HepG2 (cell line): ENCODE measurements around the gene ETF1. TPM values are rescaled to one million over a fixed set of nuclear protein-coding genes. Genes with fewer than 3 reads are reported as not detected.

Experiments used
- ATAD3A ChIP-seq: sonication (generic); formaldehyde crosslinking; IDR thresholded peaks from 2 replicates; pipeline ENCODE4 v1.4.0; 2020; ENCODE audit warnings: missing genetic modification reagents
- ATF6 ChIP-seq: sonication (generic); formaldehyde crosslinking; conservative IDR thresholded peaks from 2 replicates; pipeline ENCODE4 v1.4.0; 2020; ENCODE audit warnings: missing genetic modification reagents
- BRCA1 ChIP-seq: sonication (generic); formaldehyde crosslinking; IDR thresholded peaks from 2 replicates; pipeline ENCODE4 v1.4.0; 2020; ENCODE audit warnings: missing genetic modification reagents
- E2F2 ChIP-seq: sonication (generic); formaldehyde crosslinking; IDR thresholded peaks from 2 replicates; pipeline ENCODE4 v1.4.0; 2020; ENCODE audit warnings: missing genetic modification reagents, borderline replicate concordance
- ELK4 ChIP-seq: sonication (generic); formaldehyde crosslinking; IDR thresholded peaks from 2 replicates; pipeline ENCODE4 v1.9.0; 2021; ENCODE audit warnings: missing genetic modification reagents, borderline replicate concordance
- FIP1L1 ChIP-seq: fragments of 200-400 bp; formaldehyde crosslinking; IDR thresholded peaks from 2 replicates; pipeline ENCODE4 v1.6.1; 2018; ENCODE audit warnings: low read depth, mild to moderate bottlenecking, low read length, moderate library complexity, borderline replicate concordance; ENCODE audit not compliant: insufficient read depth
- GFI1 ChIP-seq: sonication (generic); formaldehyde crosslinking; IDR thresholded peaks from 2 replicates; pipeline ENCODE4 v1.5.0; 2020; ENCODE audit warnings: missing genetic modification reagents, mild to moderate bottlenecking, borderline replicate concordance
- JARID2 ChIP-seq: sonication (generic); formaldehyde crosslinking; IDR thresholded peaks from 2 replicates; pipeline ENCODE4 v1.8.1; 2023; ENCODE audit warnings: missing genetic modification reagents, inconsistent platforms; ENCODE audit not compliant: insufficient replicate concordance
- MBD4 ChIP-seq: IDR thresholded peaks from 2 replicates; pipeline ENCODE4 v1.6.1; 2012; ENCODE audit warnings: low read length, inconsistent platforms, borderline replicate concordance
- NAIF1 ChIP-seq: sonication (generic); formaldehyde crosslinking; IDR thresholded peaks from 2 replicates; pipeline ENCODE4 v1.5.0; 2020; ENCODE audit warnings: mild to moderate bottlenecking, missing genetic modification reagents, borderline replicate concordance
- PHF8 ChIP-seq: sonication (generic); formaldehyde crosslinking; IDR thresholded peaks from 2 replicates; pipeline ENCODE4 v1.5.0; 2020; ENCODE audit warnings: missing genetic modification reagents
- RORA ChIP-seq: sonication (generic); formaldehyde crosslinking; IDR thresholded peaks from 2 replicates; pipeline ENCODE4 v1.5.0; 2020; ENCODE audit warnings: mild to moderate bottlenecking, missing genetic modification reagents, moderate library complexity
- TEF ChIP-seq: sonication (generic); formaldehyde crosslinking; IDR thresholded peaks from 2 replicates; pipeline ENCODE4 v1.5.0; 2020; ENCODE audit warnings: missing genetic modification reagents
- ZMYM4 ChIP-seq: sonication (generic); formaldehyde crosslinking; IDR thresholded peaks from 2 replicates; pipeline ENCODE4 v1.8.1; 2023; ENCODE audit warnings: mild to moderate bottlenecking, missing genetic modification reagents
- ZNF264 ChIP-seq: sonication (generic); formaldehyde crosslinking; IDR thresholded peaks from 2 replicates; pipeline ENCODE4 v1.4.0; 2020; ENCODE audit warnings: missing genetic modification reagents
- ZNF329 ChIP-seq: sonication (generic); formaldehyde crosslinking; IDR thresholded peaks from 2 replicates; pipeline ENCODE4 v1.9.0; 2021; ENCODE audit warnings: low read depth, mild to moderate bottlenecking, missing genetic modification reagents
- ZNF496 ChIP-seq: sonication (generic); formaldehyde crosslinking; IDR thresholded peaks from 2 replicates; pipeline ENCODE4 v1.8.1; 2023; ENCODE audit warnings: mild to moderate bottlenecking, moderate library complexity, missing genetic modification reagents; ENCODE audit not compliant: insufficient replicate concordance
- ZNF570 ChIP-seq: sonication (generic); formaldehyde crosslinking; IDR thresholded peaks from 2 replicates; pipeline ENCODE4 v1.4.0; 2020; ENCODE audit warnings: mild to moderate bottlenecking, missing genetic modification reagents, borderline replicate concordance
- ZNF691 ChIP-seq: sonication (generic); formaldehyde crosslinking; IDR thresholded peaks from 2 replicates; pipeline ENCODE4 v1.4.0; 2020; ENCODE audit warnings: missing genetic modification reagents, low read depth, mild to moderate bottlenecking, borderline replicate concordance
- polyA plus RNA-seq, 8 experiments: library from polyadenylated mRNA; depleted of rRNA in 3 of 8; stranded (reverse) in 7 of 8; unstranded in 1 of 8; fragments of >200 nt; fragmentation: Illumina TruSeq in 4 of 8; extraction: Trizol in 4 of 8; gene quantifications; 2 replicates each; pipeline versions ENCODE4 v1.2.1 to v1.2.3, GENCODE V29; 2011 to 2016; ENCODE audit warnings: low read depth in 4 of 8, missing spikeins in 1 of 8, mixed read lengths in 1 of 8; ENCODE audit not compliant: insufficient read depth in 1 of 8
- total RNA-seq, 5 experiments: library from RNA; depleted of rRNA; stranded (reverse); fragments of >200 nt; fragmentation: Illumina TruSeq; extraction: Trizol; gene quantifications; 2 replicates each; pipeline ENCODE4 v1.2.3, GENCODE V29; 2016; ENCODE audit warnings: low read depth in 1 of 5

The ETF1 gene
- total and polyA plus RNA-seq, 2 of the 13 experiments (the other 11 are each of a cell fraction or from before 2014, with no cell fraction given): 52.1 to 184 TPM

- TF ChIP-seq TEF (CRISPR knock-in tag): no peak
- TF ChIP-seq PHF8 (CRISPR knock-in tag): no peak
- TF ChIP-seq ZNF570 (CRISPR knock-in tag): no peak
- no peak for TF ChIP-seq ZMYM4 (CRISPR knock-in tag)
- no peak for TF ChIP-seq RORA
- TF ChIP-seq JARID2 (CRISPR knock-in tag): no peak
- no peak; the same call in 1 of the 2 replicates for TF ChIP-seq ZNF691 (CRISPR knock-in tag)
- no peak for TF ChIP-seq NAIF1 (CRISPR knock-in tag)
- TF ChIP-seq ZNF496 (CRISPR knock-in tag): no peak
- TF ChIP-seq ELK4 (CRISPR knock-in tag): no peak
- TF ChIP-seq GFI1 (CRISPR knock-in tag): 0 out of 2 replicates have a peak, but pooled peaks have one; percentile 42
- no peak for TF ChIP-seq ATAD3A (CRISPR knock-in tag)
- TF ChIP-seq E2F2 (CRISPR knock-in tag): no peak
- TF ChIP-seq BRCA1 (CRISPR knock-in tag): no peak
- no peak for TF ChIP-seq ZNF329
- no peak for TF ChIP-seq MBD4
- no peak for TF ChIP-seq FIP1L1
- TF ChIP-seq ATF6 (CRISPR knock-in tag): 0 out of 2 replicates have a peak, but pooled peaks have one; percentile 19
- no peak for TF ChIP-seq ZNF264
Observed at GRCh38 chr5:138463419-138464007, 79.5 kb downstream of the ETF1 start (continued).
